GM23248 (cell line): ENCODE measurements around the gene BYSL.

ENCODE experiments used
- EZH2 ChIP-seq: fragments of 200-600 bp; sonication (generic); IDR thresholded peaks from 2 replicates; pipeline ENCODE4 v1.6.1; 2018; ENCODE audit warnings: antibody characterized with exemption, mild to moderate bottlenecking; ENCODE audit not compliant: insufficient read depth, poor library complexity, severe bottlenecking
- EZH2phosphoT487 ChIP-seq: fragments of 200-600 bp; sonication (generic); IDR thresholded peaks from 2 replicates; pipeline ENCODE4 v1.6.1; 2018; ENCODE audit warnings: antibody characterized with exemption, moderate library complexity, mild to moderate bottlenecking, low read depth; ENCODE audit not compliant: insufficient read depth

GRCh38 chr6:41967312-41968287, 46.3 kb downstream of the BYSL start:
- no peak for TF ChIP-seq EZH2phosphoT487
- no peak for TF ChIP-seq EZH2
